H1 (cell line): ENCODE results near the gene PXT1. TPM values are rescaled to one million over a fixed set of nuclear protein-coding genes. Genes with fewer than 3 reads are reported as not detected.

Source experiments
- CTCF ChIA-PET: fragments of 300-600 bp; sonication (Branson Sonifier 250); formaldehyde crosslinking; loops from one replicate; lab custom pipeline; 2021; ENCODE audit not compliant: partially characterized antibody; lab: Charles Lee
- POLR2A ChIA-PET: fragments of 300-600 bp; sonication (Branson Sonifier 250); formaldehyde crosslinking; loops from one replicate; lab custom pipeline; 2021; ENCODE audit warnings: inconsistent platforms; ENCODE audit not compliant: partially characterized antibody; lab: Charles Lee
- DNase-seq, 2 experiments: peaks; one replicate each; pipeline versions ENCODE4 v3.0.0 to v3.0.0-alpha.2; 2010 to 2022; ENCODE audit warnings: low spot score in 2 of 2, low read depth in 1 of 2, mixed read lengths in 1 of 2
- FAIRE-seq: peaks from 2 replicates; lab custom pipeline; 2011; peaks lifted over from hg19 to GRCh38; lab: Jason Lieb, UNC
- H2AFZ ChIP-seq: 2 replicates; pipeline ENCODE4 v1.8.1; 2012; ENCODE audit warnings: low read length, inconsistent platforms
- H2AK5ac ChIP-seq: 2 replicates; pipeline ENCODE4 v1.6.1; 2013; ENCODE audit warnings: low read depth, low read length
- H2BK120ac ChIP-seq: replicated peaks from 2 replicates; pipeline ENCODE3; 2013; ENCODE audit warnings: low read depth, low read length, inconsistent platforms
- H2BK12ac ChIP-seq: 2 replicates; pipeline ENCODE4 v1.6.1; 2013; ENCODE audit warnings: low read depth, low read length
- H2BK15ac ChIP-seq: 2 replicates; pipeline ENCODE4 v1.6.1; 2013; ENCODE audit warnings: low read length
- H2BK20ac ChIP-seq: 2 replicates; pipeline ENCODE4 v1.6.1; 2013; ENCODE audit warnings: low read length
- H2BK5ac ChIP-seq: 2 replicates; pipeline ENCODE4 v1.6.1; 2013; ENCODE audit warnings: low read depth, low read length
- H3K14ac ChIP-seq: 2 replicates; pipeline ENCODE4 v1.6.1; 2013; ENCODE audit warnings: inconsistent platforms; ENCODE audit not compliant: insufficient read length
- H3K18ac ChIP-seq: 2 replicates; pipeline ENCODE4 v1.6.1; 2013; ENCODE audit warnings: low read length; ENCODE audit errors: extremely low read depth
- H3K23ac ChIP-seq: 2 replicates; pipeline ENCODE4 v1.6.1; 2013; ENCODE audit warnings: inconsistent platforms; ENCODE audit not compliant: insufficient read length
- H3K23me2 ChIP-seq: 2 replicates; pipeline ENCODE4 v1.6.1; 2013; ENCODE audit warnings: low read depth, low read length
- H3K27ac ChIP-seq: 2 replicates; pipeline ENCODE4 v1.6.1; 2011; ENCODE audit warnings: low read depth, low read length, inconsistent platforms
- H3K27me3 ChIP-seq, 4 experiments: replicated peaks in 1 of 4; 1 replicate in 1 of 4; 2 replicates in 3 of 4; pipeline versions ENCODE4 v1.6.1 to v1.8.1; 2011 to 2013; ENCODE audit warnings: low read length in 3 of 4, mild to moderate bottlenecking in 3 of 4, inconsistent platforms in 2 of 4, mixed read lengths in 2 of 4, moderate library complexity in 1 of 4; ENCODE audit not compliant: control insufficient read depth in 3 of 4, insufficient read depth in 3 of 4; ENCODE audit errors: extremely low read depth in 1 of 4
- H3K36me3 ChIP-seq, 4 experiments: 2 replicates each; pipeline versions ENCODE4 v1.6.1 to v1.8.1; 2011 to 2013; ENCODE audit warnings: mild to moderate bottlenecking in 4 of 4, low read length in 3 of 4, moderate library complexity in 2 of 4, control low read depth in 1 of 4, inconsistent platforms in 1 of 4; ENCODE audit not compliant: insufficient read depth in 4 of 4, control insufficient read depth in 2 of 4
- H3K4ac ChIP-seq: replicated peaks from 2 replicates; pipeline ENCODE3; 2013; ENCODE audit warnings: low read length, low read depth, mixed read lengths, inconsistent platforms; ENCODE audit not compliant: insufficient read length
- H3K4me1 ChIP-seq, 4 experiments: replicated peaks in 1 of 4; 1 replicate in 1 of 4; 2 replicates in 3 of 4; pipeline versions ENCODE4 v1.6.1 to v1.8.1; 2011 to 2013; ENCODE audit warnings: low read length in 3 of 4, inconsistent platforms in 2 of 4, mixed read lengths in 1 of 4; ENCODE audit not compliant: insufficient read depth in 4 of 4, control insufficient read depth in 3 of 4
- H3K4me2 ChIP-seq, 2 experiments: 2 replicates each; pipeline versions ENCODE4 v1.6.1 to v1.8.1; 2011 to 2013; ENCODE audit warnings: low read depth in 2 of 2, low read length in 2 of 2, control low read depth in 1 of 2, inconsistent platforms in 1 of 2, mild to moderate bottlenecking in 1 of 2; ENCODE audit not compliant: insufficient read depth in 1 of 2
- H3K4me3 ChIP-seq, 4 experiments: fragments of 200-600, 300-600 bp in 1 of 4; sonication (generic), shearing (Covaris generic), sonication (Bioruptor Twin) in 1 of 4; 2 replicates each; pipeline versions ENCODE4 v1.5.1 to v1.8.1; 2011 to 2016; ENCODE audit warnings: low read length in 4 of 4, low read depth in 3 of 4, control low read depth in 2 of 4, inconsistent platforms in 2 of 4, mild to moderate bottlenecking in 2 of 4, mixed read lengths in 1 of 4, moderate library complexity in 1 of 4; ENCODE audit not compliant: insufficient read depth in 2 of 4; ENCODE audit errors: extremely low read depth in 1 of 4
- H3K56ac ChIP-seq: replicated peaks from 2 replicates; pipeline ENCODE3; 2013; ENCODE audit warnings: low read depth, mild to moderate bottlenecking, mixed read lengths, low read length, inconsistent platforms; ENCODE audit not compliant: insufficient read length
- H3K79me1 ChIP-seq: 2 replicates; pipeline ENCODE4 v1.6.1; 2013; ENCODE audit warnings: low read depth, low read length, control low read depth
- H3K79me2 ChIP-seq, 2 experiments: 2 replicates each; pipeline versions ENCODE4 v1.6.1 to v1.8.1; 2012 to 2013; ENCODE audit warnings: low read length in 2 of 2, mild to moderate bottlenecking in 2 of 2, inconsistent platforms in 1 of 2; ENCODE audit not compliant: insufficient read depth in 2 of 2, control insufficient read depth in 1 of 2
- H3K9ac ChIP-seq, 4 experiments: replicated peaks in 1 of 4; 1 replicate in 1 of 4; 2 replicates in 3 of 4; pipeline versions ENCODE4 v1.6.1 to v1.8.1; 2011 to 2013; ENCODE audit warnings: low read depth in 3 of 4, low read length in 3 of 4, control low read depth in 2 of 4, mild to moderate bottlenecking in 2 of 4, moderate library complexity in 2 of 4, inconsistent platforms in 1 of 4; ENCODE audit errors: extremely low read depth in 1 of 4
- H3K9me3 ChIP-seq, 2 experiments: 2 replicates each; pipeline versions ENCODE4 v1.6.1 to v1.8.1; 2012 to 2013; ENCODE audit warnings: mild to moderate bottlenecking in 2 of 2, moderate library complexity in 2 of 2, control low read depth in 1 of 2, inconsistent platforms in 1 of 2, low read depth in 1 of 2, low read length in 1 of 2, mixed read lengths in 1 of 2; ENCODE audit not compliant: insufficient read depth in 2 of 2
- H4K20me1 ChIP-seq, 2 experiments: replicated peaks in 1 of 2; 2 replicates each; pipeline versions ENCODE3 to v1.8.1; 2011 to 2013; ENCODE audit warnings: inconsistent platforms in 2 of 2, low read length in 2 of 2, mild to moderate bottlenecking in 1 of 2; ENCODE audit not compliant: insufficient read depth in 2 of 2, control insufficient read depth in 1 of 2
- H4K5ac ChIP-seq: 2 replicates; pipeline ENCODE4 v1.6.1; 2013; ENCODE audit warnings: low read length, low read depth, mixed read lengths, inconsistent platforms; ENCODE audit not compliant: insufficient read length
- H4K8ac ChIP-seq: 2 replicates; pipeline ENCODE4 v1.8.0; 2013; ENCODE audit warnings: mild to moderate bottlenecking, moderate library complexity, low read length, inconsistent platforms; ENCODE audit not compliant: insufficient read depth; ENCODE audit errors: extremely low read depth
- H4K91ac ChIP-seq: replicated peaks from 2 replicates; pipeline ENCODE3; 2013; ENCODE audit warnings: low read length, mixed read lengths, inconsistent platforms; ENCODE audit not compliant: insufficient read length
- CBX5 ChIP-seq: fragments of 300-800, 300-1000 bp; sonication (generic); IDR thresholded peaks from 2 replicates; pipeline ENCODE4 v1.7.1; 2016; ENCODE audit warnings: antibody characterized with exemption, low read length, low read depth
- WGBS, 2 experiments: shearing (Covaris generic) in 1 of 2; methylation state at CpG; one replicate each; pipeline versions ENCODE4 v1.1.6 to v1.1.7; 2013 to 2015; ENCODE audit warnings: low lambda C conversion rate in 2 of 2, mixed read lengths in 2 of 2, inconsistent platforms in 1 of 2, low coverage in 1 of 2, missing lambda C conversion rate in 1 of 2; ENCODE audit not compliant: insufficient replicate concordance in 2 of 2, insufficient coverage in 1 of 2, insufficient read length in 1 of 2; ENCODE audit errors: extremely low coverage in 1 of 2, missing lambda C conversion rate in 1 of 2; 5-methylcytosine and 5-hydroxymethylcytosine counted together
- polyA plus RNA-seq, 7 experiments: library from polyadenylated mRNA; depleted of rRNA in 3 of 7; stranded (reverse) in 5 of 7; unstranded in 2 of 7; fragments of >200 nt in 5 of 7; fragments of 200-250 nt in 2 of 7; gene quantifications; 1 replicate in 5 of 7; 2 replicates in 1 of 7; 4 replicates in 1 of 7; pipeline versions ENCODE4 v1.2.1 to v1.2.3, GENCODE V29; 2011 to 2013; ENCODE audit warnings: missing spikeins in 2 of 7, mixed read lengths in 2 of 7
- total RNA-seq: library from RNA; stranded (reverse); fragmentation: NEBNext Ultra II Directional; extraction: Animal tissue kit (Norgen Biotek cat#: 25700); gene quantifications from 2 replicates; pipeline ENCODE4 v1.2.1, GENCODE V29; 2021

Gene PXT1
- total and polyA plus RNA-seq, 2 of the 8 experiments (the other 6 are each of a cell fraction or from before 2014, with no cell fraction given), result 0.06 TPM; not detected in 1

- Histone ChIP-seq H3K14ac (no peak overlapping the region), H3K4ac (no peak overlapping the region), H2BK15ac (no peak overlapping the region), H3K36me3 (no peaks in the 10 kb centered on the region), H3K18ac (no peak overlapping the region), H4K8ac (no peak overlapping the region), H4K5ac (no peak overlapping the region), H3K9me3 (no peaks in the 10 kb centered on the region), H3K23ac (no peak overlapping the region), H3K79me2 (no peaks in the 10 kb centered on the region), H3K56ac (no peak overlapping the region), H2AK5ac (no peak overlapping the region), H3K27ac (no peak overlapping the region), H2BK5ac (no peak overlapping the region), H4K91ac (no peak overlapping the region), H3K27me3 (no peaks in the 10 kb centered on the region), H2BK120ac (no peak overlapping the region), H2BK20ac (no peak overlapping the region), H3K9ac (no peak overlapping the region), H3K23me2 (peaks cover 3% of the 10 kb centered on the region; the same call in 1 of the 2 replicates), H3K79me1 (no peaks in the 10 kb centered on the region), H2BK12ac (no peak overlapping the region), H3K4me3 (no peak overlapping the region), H3K4me2 (no peak overlapping the region), H4K20me1 (no peaks in the 10 kb centered on the region), H3K4me1 (peaks cover 0 to 5% (median 3%) of the 10 kb centered on the region in 4 experiments; a peak in 4 of 7 replicates), H2AFZ (no peak overlapping the region)
- FAIRE-seq (no peak), DNase-seq (no peak)
- 87% methylated on average over 1 of the region's 1 CpG; no CpG with 5 or more reads in 1 of the 2 experiments for WGBS, 2 experiments
- POLR2A ChIA-PET, result interaction anchor here (1.3 kb wide), 2 partner anchors 176 to 181 kb away, joined by 3 to 4 read pairs; no protein-coding TSS in a partner anchor
- CTCF ChIA-PET, result interaction anchor here (1.2 to 1.6 kb wide), 2 partner anchors 24 to 78 kb away, joined by 4 read pairs; no protein-coding TSS in a partner anchor
- no peak for TF ChIP-seq CBX5
Observed at GRCh38 chr6:36419310-36419709, 23.3 kb downstream of the PXT1 start.
